Activated CD4-positive, CD25-positive, alpha-beta regulatory T cell treated with anti-CD3 and anti-CD28 coated beads, Interleukin-2, amount 50 U/mL, for 16 hours (primary cell): ENCODE data around the gene ASAP3.

ENCODE experiments used
- DNase-seq: peaks from one replicate; pipeline ENCODE4 v3.0.0-alpha.2; 2020; ENCODE audit warnings: low read depth, low spot score

ASAP3 gene

GRCh38 chr1:23449306-23449705 lies 34.7 kb downstream of the ASAP3 start:
- no peak for DNase-seq

DNA sequence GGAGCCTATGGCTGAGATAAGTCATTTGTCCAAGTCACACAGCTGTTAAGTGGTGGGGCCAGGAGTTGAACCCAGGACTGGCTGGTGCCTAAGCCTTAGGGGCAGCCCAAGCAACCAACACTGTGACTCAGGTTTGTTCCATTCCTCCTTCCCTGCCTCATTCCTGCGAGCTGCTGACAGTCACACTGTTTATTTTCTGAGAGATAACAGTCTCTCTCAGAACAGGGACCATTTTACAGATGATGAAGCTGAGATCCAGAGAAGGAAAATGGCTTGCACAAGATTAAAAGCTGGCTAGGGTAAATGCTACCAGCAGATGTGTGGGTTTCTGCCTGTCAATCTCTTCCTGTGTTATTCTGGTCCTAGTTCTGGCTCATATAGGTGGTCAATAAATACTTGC lies 35.1 kb downstream of the ASAP3 start:
- no peak for DNase-seq

- DNase-seq, result no peak
Measured at GRCh38 chr1:23446661-23447310, 37.2 kb downstream of the ASAP3 start.

DNA sequence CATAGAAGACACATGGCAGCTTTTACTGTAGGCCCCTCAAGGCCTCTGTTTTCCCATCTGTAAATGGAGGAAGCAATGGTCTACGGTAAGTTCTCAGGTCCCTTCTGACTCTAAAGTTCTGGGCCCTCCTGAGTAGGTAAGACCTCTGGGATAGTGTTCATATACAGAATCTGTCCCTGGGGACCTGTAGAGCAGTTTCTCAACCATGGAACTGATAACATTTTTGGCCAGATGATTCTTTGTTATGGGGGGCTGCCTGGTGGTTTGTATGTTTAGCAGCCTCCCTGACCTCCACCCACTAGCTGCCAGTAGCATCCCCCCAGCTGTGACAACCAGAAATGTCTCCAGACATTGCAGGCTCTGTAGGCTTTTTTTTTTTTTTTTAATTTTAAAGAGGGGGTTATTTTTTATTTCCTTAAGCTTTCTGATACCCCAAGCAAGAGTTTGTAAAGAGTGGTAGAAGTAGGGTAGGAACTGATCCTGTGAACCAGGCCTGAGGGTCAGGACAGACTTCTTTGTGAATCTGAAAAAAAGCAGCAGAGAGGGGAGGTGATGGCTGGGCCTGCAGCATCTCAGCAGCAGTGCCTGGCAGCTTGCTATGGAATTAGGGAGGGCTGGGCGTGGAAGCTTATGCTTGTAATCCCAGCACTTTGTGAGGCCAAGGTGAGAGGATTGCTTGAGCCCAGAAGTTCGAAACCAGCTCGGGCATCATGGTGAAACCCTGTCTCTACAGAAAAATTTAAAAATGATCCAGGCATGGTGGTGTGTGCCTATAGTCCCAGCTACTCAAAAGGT lies 39.2 kb downstream of the ASAP3 start:
- no peak for DNase-seq

GRCh38 chr1:23444104-23444533 lies 39.9 kb downstream of the ASAP3 start:
- no peak for DNase-seq

DNA sequence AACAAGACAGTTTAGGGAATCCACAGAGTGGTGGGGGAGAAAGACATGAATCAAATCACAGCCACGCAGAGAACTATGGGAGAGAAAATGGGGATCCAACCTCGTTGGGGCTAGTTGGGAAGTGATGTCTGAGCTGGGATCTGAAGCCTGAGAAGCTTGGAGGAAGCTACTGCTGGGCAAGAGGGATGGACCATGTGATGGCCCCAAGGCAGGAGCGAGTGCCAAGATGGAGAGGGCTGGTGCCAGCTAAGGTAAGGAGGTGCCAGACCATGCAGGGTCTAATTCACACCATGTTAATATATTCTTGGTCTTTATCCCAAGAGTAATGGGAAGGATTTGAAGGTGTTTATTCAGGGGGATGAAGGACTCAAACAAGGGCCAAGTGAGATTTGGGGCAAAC lies 41.2 kb downstream of the ASAP3 start:
- no peak for DNase-seq

DNA sequence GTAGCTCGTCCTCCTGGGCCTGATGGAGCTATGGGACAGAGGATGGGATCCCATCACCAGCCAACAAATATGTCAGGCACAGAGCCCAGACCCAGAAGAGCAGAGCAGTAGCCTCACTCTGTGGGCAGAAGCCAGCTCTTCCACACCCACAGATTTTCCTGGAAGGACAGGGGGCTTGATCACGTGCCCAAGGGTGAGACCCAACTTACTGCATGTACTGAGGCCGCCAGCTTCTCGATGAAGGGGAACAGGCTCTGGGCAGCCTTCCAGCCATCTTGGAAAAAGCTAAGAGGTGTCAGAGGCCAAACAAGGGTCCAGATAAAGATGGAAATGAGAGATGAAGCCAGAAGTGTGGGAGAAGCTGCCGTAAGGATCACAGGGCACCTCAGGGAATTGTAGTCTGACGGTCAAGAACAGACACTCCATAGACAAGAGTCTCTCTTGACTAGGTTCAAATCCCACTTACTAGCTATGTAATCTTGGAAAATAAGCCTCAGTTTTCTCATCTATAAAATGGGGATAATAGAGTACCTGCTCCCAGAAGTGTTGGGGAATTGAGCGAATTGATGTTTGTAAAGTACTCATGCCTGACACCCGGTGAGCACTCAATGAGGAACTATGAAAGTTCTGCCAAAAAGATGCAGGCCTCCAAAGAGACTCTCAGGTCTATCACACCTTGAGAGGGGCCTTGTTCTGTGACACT lies 42.4 kb downstream of the ASAP3 start:
- no peak for DNase-seq

- no peak for DNase-seq
Measured at GRCh38 chr1:23438545-23438944, 45.4 kb downstream of the ASAP3 start.

- DNase-seq, result no peak
Measured at GRCh38 chr1:23437355-23437664, 46.7 kb downstream of the ASAP3 start.

DNA sequence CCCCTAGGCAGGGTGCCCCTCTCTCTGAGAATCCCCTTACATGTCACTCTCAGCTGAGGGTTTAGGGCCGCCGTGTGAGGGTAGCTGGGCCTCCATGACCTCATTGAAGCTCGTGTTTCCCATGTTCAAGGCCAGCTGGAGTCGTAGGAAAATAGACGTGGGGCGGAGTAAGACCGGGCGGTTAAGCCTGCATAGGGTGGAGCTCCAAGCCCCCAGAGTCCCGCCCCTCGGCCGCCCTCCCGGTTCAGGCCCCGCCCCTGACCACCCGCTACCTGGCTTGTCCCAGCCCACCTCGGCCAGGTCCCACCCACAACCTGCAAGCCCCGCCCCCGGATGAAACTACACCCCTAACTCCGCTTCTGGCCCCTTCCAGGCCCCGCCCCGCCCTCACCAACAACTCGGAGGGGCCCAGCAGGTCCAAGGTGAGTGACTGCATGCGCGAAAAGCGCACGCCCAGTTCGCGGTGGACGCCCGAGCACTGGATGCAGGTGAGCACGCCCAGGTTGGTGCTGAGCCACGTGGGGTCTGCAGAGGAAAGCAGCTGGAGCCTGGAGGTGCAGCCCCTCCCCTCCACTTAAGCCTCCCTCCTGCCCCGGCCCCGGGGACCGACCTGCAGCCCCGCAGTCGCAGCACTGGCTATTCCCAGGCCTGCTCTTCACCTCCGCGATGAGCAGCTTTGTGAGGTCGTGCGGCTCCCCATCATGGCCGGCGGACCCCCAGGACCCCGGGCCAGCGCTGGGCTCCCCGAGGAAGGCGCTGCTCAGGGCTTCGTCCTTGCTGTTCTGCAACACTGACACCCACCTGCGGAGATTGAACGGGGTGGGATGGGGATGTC lies 47.2 kb downstream of the ASAP3 start:
- no peak for DNase-seq

DNA sequence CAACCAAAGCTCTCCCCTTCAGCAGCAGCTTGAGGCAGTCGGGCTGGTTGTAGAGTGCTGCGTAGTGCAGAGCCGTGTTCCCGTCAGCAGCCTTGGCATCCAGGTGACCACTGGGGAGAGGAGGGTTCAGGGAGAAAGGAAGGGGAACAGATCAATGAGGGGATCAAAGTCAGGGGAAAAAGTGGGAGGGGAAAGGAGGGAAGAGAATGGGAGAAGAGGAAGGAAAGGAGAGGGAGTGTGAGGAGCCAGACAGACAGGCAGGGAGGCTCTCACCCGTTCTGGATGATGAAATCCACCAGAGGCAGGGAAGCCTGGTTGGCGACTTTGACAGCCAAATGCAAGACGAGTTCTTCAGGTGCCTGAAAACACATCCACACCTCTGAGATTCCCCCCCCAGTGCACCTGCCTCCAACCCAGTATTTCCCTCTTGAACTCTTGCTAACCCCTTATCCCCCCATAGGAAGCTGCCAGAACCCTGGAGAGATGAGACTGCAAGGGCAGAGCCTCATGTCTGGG lies 49.7 kb downstream of the ASAP3 start:
- no peak for DNase-seq

DNA sequence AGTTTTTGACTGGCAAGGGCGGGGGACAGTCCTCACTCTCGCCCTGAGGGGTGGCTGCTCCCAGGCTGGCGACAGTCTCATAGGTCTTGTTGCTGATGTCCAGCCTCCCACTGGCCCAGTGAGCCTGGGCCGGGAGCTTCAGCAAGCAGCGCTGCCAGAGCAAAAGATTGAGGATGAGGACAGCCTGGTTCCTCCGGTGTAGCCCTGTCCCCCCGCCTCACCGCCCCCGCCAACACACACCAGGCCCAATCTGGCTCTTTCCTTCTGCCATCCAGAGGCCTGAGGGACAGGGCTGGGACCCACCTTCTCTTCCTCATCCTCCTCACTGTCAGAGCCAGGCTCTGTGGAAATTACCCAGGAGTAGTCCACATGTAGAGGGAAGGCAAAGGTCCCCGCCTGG lies 50.9 kb downstream of the ASAP3 start:
- DNase-seq, result no peak

- DNase-seq, result no peak
Measured at GRCh38 chr1:23431431-23431830, 52.5 kb downstream of the ASAP3 start.

GRCh38 chr1:23430803-23431202 lies 53.2 kb downstream of the ASAP3 start:
- no peak for DNase-seq

- DNase-seq, result no peak
Measured at GRCh38 chr1:23428136-23428905, 55.7 kb downstream of the ASAP3 start.

- no peak for DNase-seq
Measured at GRCh38 chr1:23427550-23427949, 56.4 kb downstream of the ASAP3 start.

DNA sequence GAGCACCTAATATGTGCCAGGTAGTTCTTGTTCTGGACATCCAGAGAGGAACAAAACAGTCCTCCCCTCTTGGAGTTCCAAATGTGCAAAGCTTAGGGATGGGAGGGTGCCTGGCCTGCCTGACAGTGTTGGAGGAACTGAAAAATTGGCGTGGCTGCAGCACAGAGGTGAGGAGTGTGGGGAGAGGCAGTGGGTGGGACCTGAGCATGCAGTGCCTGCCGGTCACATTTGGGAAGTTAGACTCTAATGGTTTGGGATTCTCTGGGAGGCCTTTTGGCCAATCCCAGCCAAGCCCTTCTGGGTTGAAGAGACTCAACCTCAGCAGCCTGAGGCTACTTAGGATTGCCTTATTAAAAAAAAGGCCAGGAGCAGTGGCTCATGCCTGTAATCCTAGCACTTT lies 57.2 kb downstream of the ASAP3 start:
- no peak for DNase-seq

- DNase-seq, result no peak
Measured at GRCh38 chr1:23425193-23425494, 58.8 kb downstream of the ASAP3 start.

DNA sequence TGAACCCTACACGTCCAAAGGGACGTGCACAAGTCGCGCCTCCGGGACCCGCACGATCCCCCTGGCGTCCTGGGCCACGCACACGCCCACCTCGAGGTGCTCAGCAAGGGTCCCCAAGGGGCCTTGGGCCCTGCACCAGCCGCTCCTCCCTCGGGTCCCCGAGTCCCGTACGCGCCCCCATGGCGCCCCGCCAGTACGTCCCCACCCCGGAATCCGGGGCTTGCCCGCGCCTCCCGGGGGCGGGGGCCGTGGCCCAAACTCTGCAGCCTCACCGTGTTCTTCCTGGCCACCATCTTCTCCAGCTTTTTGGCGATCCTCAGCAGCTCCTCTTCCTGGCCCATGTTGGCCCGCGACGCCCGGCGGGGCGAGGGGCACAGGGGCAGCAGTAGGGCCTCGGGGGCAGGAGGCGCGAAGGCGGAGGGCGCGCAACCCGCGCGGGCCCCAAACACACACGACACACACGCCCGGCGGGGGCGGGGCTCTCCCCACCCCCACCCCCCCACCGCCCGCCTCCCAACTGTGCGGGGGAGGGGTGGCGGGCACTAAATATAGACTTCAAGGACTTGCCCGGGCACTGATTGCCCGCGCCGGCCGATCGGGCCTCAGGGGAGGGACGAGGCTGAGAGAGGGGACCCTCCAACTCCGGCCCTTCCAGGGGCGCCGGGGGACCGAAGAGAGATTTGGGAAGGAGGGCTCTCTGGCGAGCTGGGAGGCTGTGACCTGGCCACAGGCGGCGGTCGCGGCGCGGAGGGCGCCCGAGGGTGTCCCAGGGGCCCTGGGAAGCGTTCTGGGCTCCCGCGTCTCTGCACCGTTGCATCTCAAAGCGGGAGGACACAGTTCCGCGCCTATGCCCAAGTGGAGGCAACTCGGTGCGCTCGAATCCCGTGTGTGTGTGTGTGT lies 59.4 kb downstream of the ASAP3 start, which contains the start of gene TCEA3:
Gene TCEA3, minus strand, starts transcription at position 456 of the 900 bp plus-strand sequence. Its CDS starts 115 bp downstream, at position 341.
- no peak for DNase-seq
